ENCODE measurements around the gene C10orf90. TPM values are rescaled to one million over a fixed set of nuclear protein-coding genes. Genes with fewer than 3 reads are reported as not detected.

Gene C10orf90
- total and polyA plus RNA-seq, 12 donors, result 0.04 to 0.36 TPM; not detected in 10

DNA sequence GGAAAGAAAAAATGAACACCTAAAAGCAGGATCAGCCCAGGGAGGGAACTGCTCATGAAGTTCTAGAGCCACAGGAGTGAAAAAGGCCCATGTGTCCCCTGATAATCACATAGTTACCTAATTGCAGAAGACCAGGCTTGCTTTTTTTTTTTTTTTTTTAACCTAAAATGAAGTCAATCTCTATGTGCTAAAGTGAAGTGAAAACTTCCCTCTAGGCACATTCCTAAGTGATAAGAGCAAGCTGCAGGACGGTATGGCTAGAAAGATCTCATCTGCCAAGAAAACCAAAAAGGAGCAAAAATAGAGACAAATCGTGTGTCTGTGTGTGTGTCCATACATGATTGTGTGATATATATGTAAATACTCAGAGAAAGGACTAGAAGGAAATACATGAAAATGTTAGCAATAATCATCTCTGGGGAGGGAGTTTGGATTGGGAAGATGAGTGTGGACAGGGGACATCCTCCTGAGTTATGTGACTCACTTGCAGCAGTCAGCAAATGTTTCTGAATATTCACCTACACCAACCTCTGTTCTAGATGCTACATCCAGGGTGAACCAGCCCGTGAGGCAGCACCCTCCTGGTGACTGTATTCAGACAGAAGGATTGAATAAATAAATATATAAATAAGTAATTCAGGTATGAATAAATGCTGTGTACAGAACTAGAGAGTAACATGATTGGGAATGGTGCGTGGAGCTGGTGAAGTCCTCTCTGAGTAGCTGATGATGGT, 76.4 kb downstream of the C10orf90 start:
- intact Hi-C loops (cut with DNase I), result no loop called here
- Histone ChIP-seq H3K9me3 (no peaks in the 10 kb centered on the region), H3K27me3 (peaks cover 0 to 6% (median 0%) of the 10 kb centered on the region in 7 donors), H3K27ac (no peak overlapping the region), H3K4me3 (no peak overlapping the region), H3K4me1 (no peaks in the 10 kb centered on the region), H3K36me3 (no peaks in the 10 kb centered on the region)
- no peak for DNase-seq
- 68 to 70% methylated on average over 4 of the region's 4 CpGs for WGBS, 2 donors
- ATAC-seq, result no peak
- no peak for TF ChIP-seq CTCF (IDR thresholded peaks at IDR 0.05)

DNA sequence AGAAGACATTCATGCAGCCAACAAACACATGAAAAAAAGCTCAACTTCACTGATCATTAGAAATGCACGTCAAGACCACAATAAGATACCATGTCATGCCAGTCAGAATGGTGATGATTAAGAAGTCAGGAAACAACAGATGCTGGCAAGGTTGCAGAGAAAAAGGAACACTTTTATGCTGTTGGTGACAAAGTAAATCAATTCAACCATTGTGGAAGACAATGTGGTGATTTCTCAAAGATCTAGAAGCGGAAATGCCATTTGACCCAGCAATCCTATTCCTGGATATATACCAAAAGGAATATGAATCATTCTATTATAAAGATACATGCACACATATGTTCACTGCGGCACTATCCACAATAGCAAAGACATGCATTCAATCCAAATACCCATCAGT, 77.6 kb downstream of the C10orf90 start:
- peaks cover 0 to 5% (median 1%) of the 10 kb centered on the region in 7 donors for H3K27me3 ChIP-seq
- WGBS, 2 donors, result 92 to 94% methylated on average over 3 of the region's 3 CpGs

GRCh38 chr10:126588024-126588423, 82.5 kb downstream of the C10orf90 start:
- 88 to 95% methylated on average over 4 of the region's 4 CpGs for WGBS, 2 donors
- H3K9me3 ChIP-seq, result no peaks in the 10 kb centered on the region
- DNase-seq (no peak), ATAC-seq (no peak)
- H3K4me1 ChIP-seq, result no peaks in the 10 kb centered on the region
- intact Hi-C loops (cut with DNase I), result no loop called here
- H3K27ac ChIP-seq, result no peak overlapping the region
- H3K36me3 ChIP-seq, result no peaks in the 10 kb centered on the region
- no peak for TF ChIP-seq CTCF (IDR thresholded peaks at IDR 0.05)
- H3K27me3 ChIP-seq, result peaks cover 0 to 23% (median 9%) of the 10 kb centered on the region in 7 donors
- H3K4me3 ChIP-seq, result no peak overlapping the region

More for the DNA sequence above, 77.6 kb downstream of the C10orf90 start:
- DNase-seq, result no peak
- no peak for TF ChIP-seq CTCF (IDR thresholded peaks at IDR 0.05)
- Histone ChIP-seq H3K4me1 (no peaks in the 10 kb centered on the region), H3K36me3 (no peaks in the 10 kb centered on the region), H3K4me3 (no peak overlapping the region), H3K9me3 (no peaks in the 10 kb centered on the region), H3K27ac (no peak overlapping the region)
- intact Hi-C loops (cut with DNase I), result no loop called here
- ATAC-seq, result no peak

- ATAC-seq, result no peak
- intact Hi-C loops (cut with DNase I), result no loop called here
- no peaks in the 10 kb centered on the region for H3K36me3 ChIP-seq
These were observed 83.6 kb downstream of the C10orf90 start for GRCh38 chr10:126586878-126587277.

More at GRCh38 chr10:126586878-126587277, 83.6 kb downstream of the C10orf90 start:
- TF ChIP-seq CTCF (IDR thresholded peaks at IDR 0.05), result no peak
- Histone ChIP-seq H3K4me3 (no peak overlapping the region), H3K27ac (no peak overlapping the region), H3K27me3 (peaks cover 0 to 25% (median 9%) of the 10 kb centered on the region in 7 donors), H3K4me1 (no peaks in the 10 kb centered on the region), H3K9me3 (no peaks in the 10 kb centered on the region)
- no peak for DNase-seq
- 74 to 85% methylated on average over 5 of the region's 5 CpGs for WGBS, 2 donors

Measured in heart right ventricle (tissue), 16 donors.